GM23338 (cell line): Measurements from ENCODE around the gene ATP2B1. TPM values are rescaled to one million over a fixed set of nuclear protein-coding genes. Genes with fewer than 3 reads are reported as not detected.

Source experiments
- ATAC-seq: fragments of 200-7000 bp; cut with Tn5 transposase; 3 replicates; pipeline ENCODE4 v1.9.1; 2020
- DNase-seq: peaks from one replicate; pipeline ENCODE4 v3.0.0-alpha.2; 2015; ENCODE audit warnings: low spot score
- H2AFZ ChIP-seq: fragments of 200-600 bp; sonication (generic); 2 replicates; pipeline ENCODE4 v1.8.0; 2016; ENCODE audit warnings: antibody characterized with exemption, mild to moderate bottlenecking, moderate library complexity
- H3F3A ChIP-seq: fragments of 200-600 bp; sonication (generic); replicated peaks from 2 replicates; pipeline ENCODE4 v1.8.0; 2017; ENCODE audit warnings: antibody characterized with exemption, mixed run types, low read depth
- H3K27ac ChIP-seq: fragments of 200-600 bp; sonication (generic); 2 replicates; pipeline ENCODE4 v1.6.1; 2016; ENCODE audit warnings: low read depth
- H3K27me3 ChIP-seq: fragments of 200-600 bp; sonication (generic); 2 replicates; pipeline ENCODE4 v1.8.0; 2016; ENCODE audit warnings: mild to moderate bottlenecking, mixed run types, moderate library complexity; ENCODE audit not compliant: insufficient read depth
- H3K36me3 ChIP-seq: fragments of 200-600 bp; sonication (generic); 2 replicates; pipeline ENCODE4 v1.8.0; 2016; ENCODE audit warnings: mild to moderate bottlenecking; ENCODE audit not compliant: insufficient read depth
- H3K4me1 ChIP-seq: fragments of 200-600 bp; sonication (generic); 2 replicates; pipeline ENCODE4 v1.8.0; 2016; ENCODE audit warnings: mild to moderate bottlenecking, moderate library complexity; ENCODE audit not compliant: insufficient read depth
- H3K4me2 ChIP-seq: fragments of 200-600 bp; sonication (generic); 2 replicates; pipeline ENCODE4 v1.7.1; 2017; ENCODE audit warnings: mixed run types
- H3K4me3 ChIP-seq: fragments of 200-600 bp; sonication (generic); 2 replicates; pipeline ENCODE4 v1.6.1; 2016; ENCODE audit warnings: mixed run types
- H3K79me2 ChIP-seq: fragments of 200-600 bp; sonication (generic); replicated peaks from 2 replicates; pipeline ENCODE4 v1.8.0; 2017; ENCODE audit warnings: mild to moderate bottlenecking; ENCODE audit not compliant: insufficient read depth
- H3K9me2 ChIP-seq: fragments of 200-600 bp; sonication (generic); 2 replicates; pipeline ENCODE4 v1.8.0; 2017; ENCODE audit not compliant: insufficient read depth
- H4K20me1 ChIP-seq: fragments of 200-600 bp; sonication (generic); replicated peaks from 2 replicates; pipeline ENCODE4 v1.8.0; 2017; ENCODE audit warnings: mild to moderate bottlenecking; ENCODE audit not compliant: insufficient read depth
- H3K27ac Mint-ChIP-seq: 2 replicates; pipeline ENCODE4 v1.8.0; 2020; ENCODE audit warnings: inconsistent platforms, mild to moderate bottlenecking, moderate library complexity, mixed read lengths
- H3K27me3 Mint-ChIP-seq: 3 replicates; pipeline ENCODE4 v1.8.0; 2022; ENCODE audit warnings: low read depth, mild to moderate bottlenecking, moderate library complexity, mixed read lengths, inconsistent platforms; ENCODE audit not compliant: insufficient read depth, poor library complexity
- H3K36me3 Mint-ChIP-seq: 3 replicates; pipeline ENCODE4 v1.8.0; 2021; ENCODE audit warnings: low read depth, mild to moderate bottlenecking, inconsistent platforms, moderate library complexity, mixed read lengths
- H3K4me1 Mint-ChIP-seq: 3 replicates; pipeline ENCODE4 v1.8.0; 2020; ENCODE audit warnings: mild to moderate bottlenecking, inconsistent platforms, mixed read lengths
- H3K4me3 Mint-ChIP-seq: 3 replicates; pipeline ENCODE4 v1.8.0; 2021; ENCODE audit warnings: moderate library complexity, mild to moderate bottlenecking, inconsistent platforms, mixed read lengths
- H3K9me3 Mint-ChIP-seq: 3 replicates; pipeline ENCODE4 v1.8.0; 2020; ENCODE audit warnings: moderate library complexity, mild to moderate bottlenecking, inconsistent platforms, mixed read lengths
- CREB1 ChIP-seq: fragments of 250-450 bp; sonication (Bioruptor Pico); IDR thresholded peaks from 2 replicates; pipeline ENCODE4 v1.5.0; 2020; ENCODE audit warnings: low read depth, mild to moderate bottlenecking, moderate library complexity
- CTCF ChIP-seq, 2 experiments: fragments of 200-600 bp in 1 of 2; sonication (generic) in 1 of 2; conservative IDR thresholded peaks; 2 replicates each; pipeline versions ENCODE4 v1.5.1 to v1.6.1; 2016 to 2017; ENCODE audit warnings: antibody characterized with exemption in 2 of 2, low read depth in 2 of 2, mild to moderate bottlenecking in 2 of 2, moderate library complexity in 1 of 2
- ETS1 ChIP-seq: IDR thresholded peaks from 2 replicates; pipeline ENCODE4 v1.6.1; 2016; ENCODE audit warnings: antibody characterized with exemption
- EZH2 ChIP-seq: fragments of 200-600 bp; sonication (generic); IDR thresholded peaks from one replicate; pipeline ENCODE4 v1.8.0; 2017; ENCODE audit warnings: antibody characterized with exemption, mild to moderate bottlenecking, low read depth; ENCODE audit not compliant: unreplicated experiment
- EZH2phosphoT487 ChIP-seq: fragments of 200-600 bp; sonication (generic); IDR thresholded peaks from one replicate; pipeline ENCODE4 v1.8.1; 2018; ENCODE audit warnings: antibody characterized with exemption; ENCODE audit not compliant: unreplicated experiment
- JUNB ChIP-seq: IDR thresholded peaks from one replicate; pipeline ENCODE4 v1.6.1; 2016; ENCODE audit warnings: antibody characterized with exemption; ENCODE audit not compliant: unreplicated experiment
- NANOG ChIP-seq: IDR thresholded peaks from 2 replicates; pipeline ENCODE4 v1.6.1; 2016; ENCODE audit warnings: antibody characterized with exemption, borderline replicate concordance
- POLR2AphosphoS5 ChIP-seq: IDR thresholded peaks from 2 replicates; pipeline ENCODE4 v1.6.1; 2016; ENCODE audit warnings: antibody characterized with exemption, low read depth
- REST ChIP-seq: IDR thresholded peaks from one replicate; pipeline ENCODE4 v1.6.1; 2018; ENCODE audit warnings: antibody characterized with exemption; ENCODE audit not compliant: unreplicated experiment
- STAT1 ChIP-seq: IDR thresholded peaks from one replicate; pipeline ENCODE4 v1.6.1; 2016; ENCODE audit warnings: antibody characterized with exemption; ENCODE audit not compliant: unreplicated experiment
- ZNF331 ChIP-seq: fragments of 250-450 bp; sonication (Bioruptor Pico); IDR thresholded peaks from 2 replicates; pipeline ENCODE4 v1.5.0; 2020; ENCODE audit warnings: low read depth, mild to moderate bottlenecking, moderate library complexity
- ZNF462 ChIP-seq: fragments of 250-450 bp; sonication (Bioruptor Pico); IDR thresholded peaks from 2 replicates; pipeline ENCODE4 v1.5.0; 2020; ENCODE audit warnings: mild to moderate bottlenecking, moderate library complexity
- polyA plus RNA-seq: library from polyadenylated mRNA; unstranded; fragments of >200 nt; fragmentation: Nextera tagmentation; extraction: Ambion mirVana; gene quantifications from 2 replicates; pipeline ENCODE4 v1.2.1, GENCODE V29; 2016
- total RNA-seq: library from RNA; depleted of rRNA; stranded (reverse); fragments of >200 nt; shearing (Covaris generic); gene quantifications from 2 replicates; pipeline ENCODE4 v1.2.3, GENCODE V29; 2014

ATP2B1 gene
- total and polyA plus RNA-seq, 2 experiments from 2014 or later: 39.3 to 42.3 TPM

GRCh38 chr12:89704457-89704856 is 4.2 kb downstream of the ATP2B1 start:
- H3K79me2 ChIP-seq: peaks cover 86% of the 10 kb centered on the region
- H3F3A ChIP-seq: no peaks in the 10 kb centered on the region
- H3K27ac ChIP-seq: no peak overlapping the region
- no peak overlapping the region for H3K4me2 ChIP-seq
- TF ChIP-seq EZH2 (no peak), CREB1 (CRISPR knock-in tag) (no peak), NANOG (no peak), EZH2phosphoT487 (no peak), POLR2AphosphoS5 (no peak), ZNF462 (no peak), ETS1 (no peak), STAT1 (no peak), JUNB (no peak), REST (no peak), ZNF331 (CRISPR knock-in tag) (no peak), CTCF (conservative IDR thresholded peaks at IDR 0.05; ENCODE audit: low read depth in 2 of 2) (no peak)
- peaks cover 32% of the 10 kb centered on the region for H3K27me3 ChIP-seq
- H3K27ac Mint-ChIP-seq: no peak overlapping the region
- no peaks in the 10 kb centered on the region for H3K36me3 ChIP-seq
- H3K9me3 Mint-ChIP-seq: no peaks in the 10 kb centered on the region; the same call in 2 of the 3 replicates
- peaks cover 24% of the 10 kb centered on the region for H3K27me3 Mint-ChIP-seq
- ATAC-seq: no peak
- H3K4me3 Mint-ChIP-seq: no peak overlapping the region
- H3K4me1 Mint-ChIP-seq: peaks cover 18% of the 10 kb centered on the region
- no peak overlapping the region for H2AFZ ChIP-seq
- H3K4me1 ChIP-seq: peaks cover 11% of the 10 kb centered on the region
- H3K4me3 ChIP-seq: no peak overlapping the region
- no peak for DNase-seq
- H3K36me3 Mint-ChIP-seq: no peaks in the 10 kb centered on the region; the same call in 2 of the 3 replicates
- H3K9me2 ChIP-seq: no peaks in the 10 kb centered on the region
- H4K20me1 ChIP-seq: peaks cover 52% of the 10 kb centered on the region
